HuH-7 (cell line): ENCODE measurements around the gene CHST10.

Experiments used
- DNase-seq: peaks from one replicate; pipeline ENCODE4 v3.0.0; 2011; ENCODE audit warnings: low spot score

The CHST10 gene

DNA sequence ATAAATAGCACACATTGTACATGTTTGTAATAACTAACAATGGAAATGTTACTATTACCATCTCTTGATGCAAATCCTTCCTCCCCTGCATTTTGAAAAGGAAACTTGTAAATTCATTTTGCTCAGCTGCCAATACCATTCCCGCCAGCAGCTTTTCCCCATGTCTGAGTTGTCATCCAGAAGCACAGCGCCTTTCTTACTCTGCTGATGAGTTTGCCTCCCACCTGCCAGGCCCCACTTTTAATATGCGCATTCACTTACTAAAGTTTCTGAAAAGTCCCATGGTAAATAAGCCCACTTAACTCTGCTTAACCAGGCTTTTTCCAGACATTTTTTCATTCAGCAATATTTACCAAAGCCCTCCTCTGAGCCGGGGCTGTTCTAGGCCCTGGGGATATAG, 3.9 kb downstream of the CHST10 start:
- DNase-seq, result no peak

- no peak for DNase-seq
These were observed 4.6 kb downstream of the CHST10 start for GRCh38 chr2:100412881-100413321.

GRCh38 chr2:100412466-100412865, 5.0 kb downstream of the CHST10 start:
- no peak for DNase-seq

DNA sequence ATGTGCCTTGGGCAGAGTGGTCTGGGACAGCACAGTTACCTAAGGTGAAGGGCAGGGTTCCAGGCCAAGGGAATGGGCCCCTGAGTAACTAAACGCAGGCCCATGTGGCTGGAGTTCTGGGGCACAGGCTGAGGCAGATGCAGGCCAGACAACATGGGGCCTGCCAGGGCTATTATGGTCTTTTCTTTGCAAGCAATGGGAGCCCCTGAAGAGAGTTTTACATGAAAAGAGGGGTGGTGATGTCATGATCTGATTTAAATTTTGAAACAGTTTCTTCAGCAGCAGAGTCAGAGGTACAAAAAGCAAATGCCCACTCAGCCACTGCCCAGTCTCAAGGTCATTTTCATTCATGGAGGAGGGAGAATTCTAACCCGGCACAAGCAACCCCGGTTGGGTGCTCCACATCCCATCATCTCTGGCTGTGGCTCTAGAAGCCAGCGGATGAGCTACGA, 5.6 kb downstream of the CHST10 start:
- DNase-seq, result no peak

DNA sequence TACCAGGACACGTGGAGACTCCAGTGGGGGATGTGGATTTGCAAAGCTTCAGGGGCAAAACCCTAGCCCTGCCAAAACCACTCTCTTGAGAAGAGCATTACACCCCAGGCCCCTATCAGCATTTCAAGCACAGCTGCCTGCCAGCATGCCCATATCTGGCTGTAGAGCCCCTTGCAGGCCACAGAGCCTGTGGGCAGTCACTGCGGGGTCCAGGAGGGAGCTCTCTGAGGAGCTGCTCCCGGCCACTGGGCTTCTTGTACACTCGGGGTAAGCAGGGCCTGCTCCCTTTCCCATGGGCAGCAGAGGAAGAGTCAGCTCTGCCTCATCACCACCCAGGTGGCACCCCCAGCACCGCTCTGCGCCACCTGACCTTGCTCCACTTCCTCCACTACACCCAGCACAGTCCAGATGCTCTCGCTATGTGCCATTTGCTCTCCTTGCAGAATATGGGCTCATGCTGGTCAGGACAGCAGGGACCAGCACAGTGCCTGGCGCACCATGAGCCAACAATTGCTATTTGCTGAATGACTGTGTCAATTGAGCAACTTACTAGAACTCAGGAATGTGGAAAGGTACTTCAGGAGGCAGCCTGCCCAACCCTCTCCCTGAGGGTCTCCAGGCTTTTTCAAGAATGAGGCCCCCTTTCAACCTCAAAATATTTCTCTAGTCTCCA, 7.4 kb downstream of the CHST10 start:
- no peak for DNase-seq

GRCh38 chr2:100409461-100409860, 8.0 kb downstream of the CHST10 start:
- no peak for DNase-seq

GRCh38 chr2:100408941-100409340, 8.5 kb downstream of the CHST10 start:
- DNase-seq, result no peak

DNA sequence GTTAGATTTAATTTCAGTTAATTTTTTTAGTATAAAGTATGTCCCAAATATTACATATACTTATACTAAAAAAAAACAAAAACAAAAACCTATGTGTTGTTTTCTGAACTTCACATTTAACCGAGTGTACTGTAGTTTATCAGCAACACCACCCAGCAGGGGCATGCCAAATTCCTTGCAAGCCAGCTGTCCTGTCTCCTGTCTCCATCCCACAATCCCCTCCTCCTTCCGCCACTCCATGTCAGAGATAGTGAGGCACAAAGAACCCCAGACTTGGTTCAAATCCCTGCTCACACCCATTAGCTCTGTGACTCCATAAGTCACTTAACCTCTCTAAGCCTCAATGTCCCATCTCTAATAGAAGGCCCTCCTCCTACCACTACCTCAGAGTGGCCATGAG, 9.4 kb downstream of the CHST10 start:
- DNase-seq, result no peak

DNA sequence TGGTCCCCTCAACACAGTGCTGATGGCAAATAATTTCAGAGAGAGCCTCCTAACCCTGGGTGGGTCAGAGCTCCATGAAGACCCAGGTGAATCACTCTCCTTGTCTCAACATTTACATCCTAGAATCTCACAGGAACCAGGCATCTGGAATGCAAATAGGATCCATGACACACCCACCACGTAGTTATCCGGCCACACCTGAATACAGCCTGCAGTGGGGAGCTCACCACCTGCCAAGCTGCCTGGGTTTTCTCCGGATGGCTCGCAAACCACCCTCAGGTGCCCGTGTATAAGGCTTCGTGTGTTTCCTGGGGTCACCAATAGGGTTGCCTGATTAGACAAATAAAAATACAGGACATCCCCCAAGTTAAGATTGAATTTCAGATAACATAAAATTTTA, 9.9 kb downstream of the CHST10 start:
- DNase-seq, result no peak

DNA sequence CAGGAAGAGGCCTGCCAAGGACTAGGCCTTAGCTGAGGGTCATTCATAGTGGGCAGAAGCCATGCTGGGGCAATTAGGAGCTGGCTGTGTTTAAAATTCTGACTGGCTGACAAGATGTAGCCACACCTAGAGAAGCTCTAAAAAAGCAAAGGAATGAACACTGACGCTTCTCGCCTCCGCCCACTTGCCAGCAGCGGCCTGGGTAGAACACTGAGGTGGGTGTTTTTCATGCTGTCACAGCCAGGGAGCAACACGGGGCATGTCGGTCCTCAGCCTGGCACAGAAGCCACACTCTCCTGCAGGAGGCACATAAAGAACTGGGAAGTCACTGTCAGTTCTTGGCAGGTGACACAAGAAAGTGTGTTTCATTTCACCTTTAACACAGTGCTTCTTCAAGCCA, 10.4 kb downstream of the CHST10 start:
- no peak for DNase-seq

DNA sequence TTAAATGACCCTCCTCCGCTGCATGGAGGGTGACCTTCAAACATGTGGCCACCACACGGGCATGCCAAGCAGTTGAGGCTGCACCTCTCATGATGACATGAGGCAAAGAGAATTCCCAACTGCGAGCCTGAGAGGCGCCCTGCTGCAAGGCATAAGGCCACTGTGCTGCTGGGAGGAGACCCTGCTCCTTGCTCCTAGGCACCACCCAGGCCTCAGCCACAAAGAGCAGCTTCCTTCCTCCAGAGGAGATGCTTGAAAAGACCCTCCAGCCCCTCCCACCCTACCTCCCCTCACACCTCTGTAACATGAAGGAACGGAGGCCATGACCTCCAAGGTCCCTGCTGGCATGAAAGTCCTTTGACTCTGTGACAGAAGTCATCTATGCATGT, 11.4 kb downstream of the CHST10 start:
- DNase-seq, result no peak

- DNase-seq, result no peak
These were observed 11.9 kb downstream of the CHST10 start for GRCh38 chr2:100405403-100406119.

- DNase-seq, result no peak
These were observed 13.1 kb downstream of the CHST10 start for GRCh38 chr2:100404411-100404810.

- no peak for DNase-seq
These were observed 13.7 kb downstream of the CHST10 start for GRCh38 chr2:100403722-100404121.

GRCh38 chr2:100401268-100401667, 16.2 kb downstream of the CHST10 start:
- DNase-seq, result no peak

- no peak for DNase-seq
These were observed 17.8 kb downstream of the CHST10 start for GRCh38 chr2:100399714-100400113.

DNA sequence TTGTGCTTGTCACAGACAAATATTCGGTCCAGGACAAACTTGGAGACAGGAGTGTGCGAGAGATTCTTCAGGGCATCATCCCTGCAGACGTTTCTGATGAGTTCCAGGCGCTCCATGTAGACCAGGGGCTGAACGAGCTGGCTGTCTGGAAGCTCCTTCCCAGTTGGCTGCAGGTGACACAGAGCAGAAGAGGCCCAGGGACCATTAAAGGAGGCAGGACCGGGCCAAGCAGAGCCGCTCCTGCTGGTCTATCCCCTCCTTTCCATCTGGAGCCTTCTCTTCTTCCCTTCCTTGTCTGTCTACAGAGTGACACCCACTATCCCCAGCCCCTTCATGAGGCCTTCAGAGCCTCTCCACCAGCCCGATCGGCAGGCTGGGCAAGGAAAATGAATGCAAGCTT, 19.5 kb downstream of the CHST10 start:
- DNase-seq, result no peak

GRCh38 chr2:100397118-100397860, 20.2 kb downstream of the CHST10 start:
- DNase-seq, result no peak

- no peak for DNase-seq
These were observed 21.0 kb downstream of the CHST10 start for GRCh38 chr2:100396483-100396882.

- DNase-seq, result no peak
These were observed 21.7 kb downstream of the CHST10 start for GRCh38 chr2:100395532-100396350.

GRCh38 chr2:100394111-100394641, 23.3 kb downstream of the CHST10 start:
- no peak for DNase-seq

GRCh38 chr2:100393362-100393761, 24.1 kb downstream of the CHST10 start:
- no peak for DNase-seq
